Activated T-cell treated with anti-CD3 and anti-CD28 coated beads for 48 hours (primary cell): ENCODE measurements around the gene HOXA7.

ENCODE experiments used
- DNase-seq: peaks from one replicate; pipeline ENCODE4 v3.0.0-alpha.2; 2020; ENCODE audit warnings: low read depth

The HOXA7 gene

GRCh38 chr7:27182285-27182841, 25.9 kb upstream of the HOXA7 start:
- DNase-seq, result no peak

GRCh38 chr7:27181795-27182275, 25.4 kb upstream of the HOXA7 start:
- no peak for DNase-seq

GRCh38 chr7:27180431-27181420, 24.3 kb upstream of the HOXA7 start:
- no peak for DNase-seq

- DNase-seq, result peak; percentile 63
These were observed 23.3 kb upstream of the HOXA7 start for GRCh38 chr7:27179503-27180430.

DNA sequence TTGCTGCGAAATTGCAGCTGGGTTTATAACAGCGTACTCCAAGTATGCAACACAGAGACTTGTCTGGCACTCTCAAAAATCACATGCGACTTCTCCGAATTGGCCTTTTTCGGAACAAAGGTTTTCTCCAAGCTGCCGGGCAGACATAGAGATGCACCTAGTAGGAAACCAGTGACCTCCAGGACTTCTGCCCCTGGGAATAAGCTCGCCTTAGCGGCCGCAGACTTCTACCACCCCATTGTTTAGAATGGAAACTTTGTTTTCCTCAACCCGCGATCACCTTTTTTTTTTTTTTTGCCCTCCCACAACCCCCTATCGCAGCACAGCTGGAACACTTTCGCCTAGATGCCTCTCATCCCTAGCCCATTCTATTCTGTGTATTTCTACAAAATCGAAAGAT, 22.6 kb upstream of the HOXA7 start:
- DNase-seq, result no peak

GRCh38 chr7:27178366-27178765, 21.9 kb upstream of the HOXA7 start:
- DNase-seq, result no peak

DNA sequence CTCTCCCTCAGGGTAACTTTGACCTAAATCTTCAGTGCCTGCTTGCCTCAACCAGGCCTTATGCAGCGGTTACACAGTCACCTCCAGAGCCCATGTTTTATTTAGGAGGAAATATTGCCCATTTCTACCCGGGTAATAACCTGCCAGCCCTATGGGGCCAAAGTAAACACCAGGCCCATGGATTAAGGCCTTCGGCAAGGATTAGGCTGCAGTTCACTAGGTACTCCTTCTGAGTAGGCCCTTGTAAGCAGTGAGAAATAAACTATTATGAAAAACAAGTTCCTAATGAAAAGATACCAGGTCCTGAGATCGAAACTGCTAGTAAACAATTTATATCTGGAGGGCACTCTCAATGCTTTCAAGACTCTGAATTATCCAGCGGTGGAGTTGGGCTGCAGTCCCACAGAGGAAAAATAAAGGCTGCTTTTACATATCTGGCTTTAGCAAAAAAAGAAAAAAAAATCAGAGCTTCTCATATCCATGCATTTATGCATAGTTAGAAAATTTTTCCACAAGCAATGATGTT, 21.4 kb upstream of the HOXA7 start:
- DNase-seq, result no peak

DNA sequence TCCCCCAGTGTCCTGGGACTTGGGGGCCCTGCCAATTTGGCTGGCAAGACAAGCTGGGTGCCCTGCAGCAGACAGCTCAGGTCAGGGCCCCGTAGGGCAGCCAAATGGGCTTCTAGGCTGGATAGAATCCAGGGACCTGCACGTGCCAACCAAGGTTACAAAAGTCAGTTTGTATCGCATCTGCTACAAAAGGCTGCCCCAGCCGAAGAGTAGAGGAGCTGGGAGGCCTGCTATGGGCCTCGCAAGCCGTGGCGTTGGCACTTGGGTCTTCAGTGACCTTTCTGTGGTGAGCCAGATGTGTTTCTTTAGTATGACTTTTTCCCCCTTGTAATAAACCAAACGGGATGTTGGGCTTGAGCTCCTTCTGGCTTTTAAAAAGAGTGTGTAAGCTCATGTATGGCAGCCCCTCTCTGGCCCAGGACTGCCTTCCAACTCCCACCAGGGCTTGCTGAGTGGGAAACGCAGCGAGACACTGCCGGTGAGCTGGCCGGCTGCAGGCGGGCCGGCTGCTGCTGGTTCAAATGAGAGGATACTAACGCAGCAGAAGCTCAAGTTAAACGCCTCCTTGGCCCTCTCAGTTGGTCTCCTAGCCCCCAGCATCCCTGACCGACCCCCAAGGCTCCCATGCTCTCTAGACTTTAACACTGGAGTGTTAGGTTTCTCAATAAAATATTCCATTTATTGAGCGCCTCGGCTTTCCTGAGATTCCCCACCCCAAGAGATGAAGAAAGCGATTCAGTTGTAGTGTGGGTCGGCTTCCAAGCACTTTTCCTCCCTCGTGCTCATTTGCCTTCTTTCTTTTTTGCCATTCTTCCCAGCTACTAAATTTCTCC, 20.7 kb upstream of the HOXA7 start:
- no peak for DNase-seq

GRCh38 chr7:27176524-27176845, 20.0 kb upstream of the HOXA7 start:
- DNase-seq, result no peak

DNA sequence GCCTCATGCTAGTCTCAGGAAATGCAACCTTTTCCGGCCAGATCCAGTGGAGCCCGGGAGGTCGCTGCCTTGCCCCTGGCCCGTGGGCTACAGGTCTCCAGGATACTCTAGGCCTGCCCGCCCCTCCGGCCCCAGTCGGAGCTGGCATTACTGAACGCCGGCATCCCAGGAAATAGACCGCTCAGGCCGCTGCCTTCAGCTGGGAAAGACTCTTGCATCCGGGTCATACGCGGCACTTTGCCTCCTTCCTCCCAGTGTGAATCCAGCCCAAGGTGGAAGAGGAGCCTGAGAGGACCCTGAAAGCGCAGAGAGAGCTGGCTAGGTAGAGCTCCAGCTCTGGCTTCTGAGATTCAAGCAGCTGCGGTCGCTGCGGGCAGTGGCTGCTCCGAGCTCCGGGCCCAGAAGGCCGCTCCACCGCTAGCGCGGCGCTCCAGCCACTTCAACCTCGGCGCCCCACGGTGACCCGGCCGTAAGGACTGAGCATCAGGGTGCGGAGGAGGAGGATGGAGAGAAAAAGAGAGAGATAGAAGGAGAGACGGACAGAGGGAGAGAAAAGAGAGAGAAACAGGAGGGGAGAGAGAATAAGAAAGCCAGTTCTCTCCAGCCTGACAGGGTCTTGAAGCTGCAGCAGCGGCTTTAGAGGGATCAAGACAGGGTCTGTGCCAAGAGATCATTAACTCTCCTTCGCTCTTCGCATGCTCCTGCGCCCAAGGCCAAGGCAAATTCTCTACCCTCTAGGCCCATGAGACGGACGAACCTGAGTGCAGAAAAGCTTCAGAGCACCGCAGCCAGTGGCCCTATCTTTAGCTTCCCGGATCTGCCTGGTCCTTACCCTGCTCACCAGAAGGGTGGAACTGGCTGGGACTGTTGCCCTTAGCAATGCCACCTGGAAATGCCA, 19.4 kb upstream of the HOXA7 start:
- no peak for DNase-seq

GRCh38 chr7:27174874-27175625, 18.6 kb upstream of the HOXA7 start:
- no peak for DNase-seq

- DNase-seq, result no peak
These were observed 17.7 kb upstream of the HOXA7 start, which contains the start of gene HOXA10 for GRCh38 chr7:27173956-27174873. Gene HOXA10 (minus strand): TSS chr7:27174320. CDS start chr7:27174306, 14 bp downstream.

GRCh38 chr7:27173511-27173955, 17.1 kb upstream of the HOXA7 start:
- DNase-seq, result no peak

GRCh38 chr7:27172823-27173510, 16.5 kb upstream of the HOXA7 start:
- no peak for DNase-seq

- no peak for DNase-seq
These were observed 15.9 kb upstream of the HOXA7 start for GRCh38 chr7:27172315-27172774.

DNA sequence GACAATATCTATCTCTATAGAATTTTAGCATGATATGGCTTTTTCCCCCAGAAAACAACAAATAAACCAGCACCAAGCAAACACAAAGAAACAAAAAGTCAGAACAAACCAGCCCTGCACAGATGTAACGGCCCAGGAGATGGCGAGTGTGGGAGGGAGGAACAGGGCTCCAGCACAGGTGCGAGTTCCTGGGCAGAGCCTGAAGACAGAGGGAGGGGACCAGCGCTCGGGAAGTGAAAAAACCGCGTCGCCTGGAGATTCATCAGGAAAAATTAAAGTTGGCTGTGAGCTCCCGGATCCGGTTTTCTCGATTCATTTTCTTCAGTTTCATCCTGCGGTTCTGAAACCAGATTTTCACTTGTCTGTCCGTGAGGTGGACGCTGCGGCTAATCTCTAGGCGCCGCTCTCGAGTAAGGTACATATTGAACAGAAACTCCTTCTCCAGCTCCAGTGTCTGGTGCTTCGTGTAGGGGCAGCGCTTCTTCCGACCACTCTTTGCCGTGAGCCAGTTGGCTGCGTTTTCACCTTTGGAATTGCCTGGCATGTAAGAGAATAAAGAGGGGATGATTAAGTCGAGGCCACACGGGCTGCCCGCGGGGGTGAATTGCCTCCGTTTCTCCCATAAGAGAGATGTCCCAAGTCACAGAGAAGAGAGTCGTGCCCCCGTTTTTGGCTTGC, 15.3 kb upstream of the HOXA7 start:
- DNase-seq, result no peak

GRCh38 chr7:27171325-27171636, 14.8 kb upstream of the HOXA7 start:
- DNase-seq, result no peak
